ENCODE data around the gene TIMP1. TPM values are rescaled to one million over a fixed set of nuclear protein-coding genes. Genes with fewer than 3 reads are reported as not detected.

The TIMP1 gene
- 123 and 125 TPM in 2 replicates for total RNA-seq

DNA sequence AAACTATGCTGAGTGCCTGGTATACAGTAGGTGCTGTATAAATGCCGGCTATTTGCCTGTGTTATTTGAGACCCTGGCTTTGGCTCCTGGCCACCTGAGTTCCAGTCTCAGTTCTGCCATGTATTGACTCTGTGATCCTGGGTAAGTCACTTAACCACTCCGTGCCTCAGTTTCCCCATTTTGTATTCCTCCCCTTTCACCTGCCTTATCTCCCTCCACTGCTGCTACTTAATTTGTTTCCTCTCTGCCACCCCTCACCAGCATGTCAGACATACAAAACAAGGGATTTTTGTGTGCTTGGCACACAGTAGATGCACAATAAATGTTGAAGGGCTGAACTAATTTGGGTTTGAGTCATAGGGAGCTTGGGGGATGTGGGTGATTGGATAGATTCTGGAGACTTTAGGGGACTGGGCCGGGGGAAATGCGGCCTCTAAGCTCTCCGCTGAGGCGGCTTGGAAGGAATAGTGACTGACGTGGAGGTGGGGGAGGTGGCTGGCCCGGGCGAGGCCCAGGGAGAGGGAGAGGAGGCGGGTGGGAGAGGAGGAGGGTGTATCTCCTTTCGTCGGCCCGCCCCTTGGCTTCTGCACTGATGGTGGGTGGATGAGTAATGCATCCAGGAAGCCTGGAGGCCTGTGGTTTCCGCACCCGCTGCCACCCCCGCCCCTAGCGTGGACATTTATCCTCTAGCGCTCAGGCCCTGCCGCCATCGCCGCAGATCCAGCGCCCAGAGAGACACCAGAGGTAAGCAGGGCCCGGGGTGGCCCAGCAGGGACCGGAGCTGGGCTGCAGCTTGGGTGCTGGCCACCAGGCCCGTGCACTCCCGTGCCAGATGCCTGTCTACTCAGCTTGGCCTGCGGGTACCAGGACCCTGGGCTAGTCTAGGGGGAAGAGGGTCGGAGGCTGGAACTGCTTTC lies at the start of gene TIMP1:
Gene TIMP1, plus strand, starts transcription at position 706 of the 917 bp plus-strand sequence. CDS start 980 bp downstream, outside the sequence.
- intact Hi-C loops (cut with micrococcal nuclease): loop anchor here (1.0 to 2.0 kb wide), 8 partner anchors 21 to 389 kb away; partner anchors contain the start of genes ARAF, ELK1, SYN1 and UBA1

DNA sequence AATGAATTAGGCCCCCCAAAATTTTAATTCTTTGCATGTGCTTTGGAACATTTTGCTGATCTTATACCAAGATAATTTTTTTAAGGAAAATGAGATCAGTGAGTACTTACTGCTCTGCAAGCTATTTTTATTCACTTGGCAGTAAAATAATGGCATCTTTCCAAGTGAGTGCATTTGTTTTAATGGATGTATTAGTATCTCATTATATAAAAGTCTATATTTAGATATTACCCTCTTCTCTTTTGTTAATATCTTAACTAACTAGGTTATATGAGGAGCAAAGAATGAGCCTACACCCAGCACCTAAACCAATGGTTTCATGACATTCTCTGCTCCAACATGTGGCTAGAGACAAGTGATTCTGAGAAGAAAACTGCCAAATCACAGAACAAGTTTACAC lies 42.4 kb upstream of the TIMP1 start:
- intact Hi-C loops (cut with micrococcal nuclease): no loop called here

DNA sequence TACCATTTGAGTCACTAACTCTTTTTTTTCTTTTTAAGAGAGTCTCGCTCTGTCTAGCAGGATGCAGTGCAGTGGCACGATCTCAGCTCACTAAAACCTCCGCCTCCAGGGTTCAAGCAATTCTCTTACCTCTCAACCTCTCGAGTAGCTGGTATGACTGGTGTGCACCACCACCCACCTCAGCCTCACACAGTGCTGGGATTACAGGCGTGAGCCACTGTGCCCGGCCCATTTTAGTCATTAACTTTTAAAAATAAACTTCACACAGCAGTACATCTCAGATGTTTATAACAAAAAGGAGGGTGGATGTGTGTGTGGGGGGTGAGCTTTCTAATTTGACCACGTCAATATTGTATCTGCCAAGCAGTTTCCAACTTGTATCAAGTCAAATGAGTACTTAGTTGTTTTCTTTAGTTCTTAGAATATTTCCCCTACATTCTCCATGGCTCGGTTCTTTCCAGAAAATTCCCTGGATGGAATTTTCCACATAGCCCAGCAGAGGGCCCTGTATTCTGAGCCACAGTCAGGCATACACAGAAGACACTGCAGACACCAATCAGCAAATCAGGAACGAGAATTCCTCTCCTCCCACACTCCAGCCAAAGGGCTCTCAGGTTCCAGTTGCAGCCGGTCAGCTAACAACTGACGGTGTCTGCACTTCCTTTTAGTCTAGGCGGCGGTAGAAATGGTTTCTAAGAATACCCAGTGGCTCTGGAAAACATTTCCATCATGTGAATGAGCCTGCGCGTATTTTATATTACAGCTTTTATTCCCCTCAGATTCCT lies 41.3 kb upstream of the TIMP1 start:
- intact Hi-C loops (cut with micrococcal nuclease): no loop called here

DNA sequence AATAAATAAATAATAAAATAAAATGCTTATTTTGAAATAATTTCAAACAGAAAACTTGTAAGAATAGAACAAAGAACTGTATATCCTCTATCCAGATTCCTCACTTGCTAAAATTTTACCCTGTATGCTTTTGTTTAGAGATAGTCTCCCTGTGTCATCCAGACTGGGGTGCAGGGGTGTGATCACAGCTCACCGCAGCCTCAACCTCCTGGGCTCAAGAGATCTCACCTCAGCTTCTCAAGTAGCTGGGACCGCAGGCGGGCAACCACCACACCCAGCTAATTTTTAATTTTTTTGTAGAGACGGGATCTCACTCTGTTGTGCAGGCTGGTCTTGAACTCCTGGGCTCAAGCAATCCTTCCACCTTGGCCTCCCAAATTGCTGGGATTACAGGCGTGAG lies 38.7 kb upstream of the TIMP1 start:
- intact Hi-C loops (cut with micrococcal nuclease): no loop called here

DNA sequence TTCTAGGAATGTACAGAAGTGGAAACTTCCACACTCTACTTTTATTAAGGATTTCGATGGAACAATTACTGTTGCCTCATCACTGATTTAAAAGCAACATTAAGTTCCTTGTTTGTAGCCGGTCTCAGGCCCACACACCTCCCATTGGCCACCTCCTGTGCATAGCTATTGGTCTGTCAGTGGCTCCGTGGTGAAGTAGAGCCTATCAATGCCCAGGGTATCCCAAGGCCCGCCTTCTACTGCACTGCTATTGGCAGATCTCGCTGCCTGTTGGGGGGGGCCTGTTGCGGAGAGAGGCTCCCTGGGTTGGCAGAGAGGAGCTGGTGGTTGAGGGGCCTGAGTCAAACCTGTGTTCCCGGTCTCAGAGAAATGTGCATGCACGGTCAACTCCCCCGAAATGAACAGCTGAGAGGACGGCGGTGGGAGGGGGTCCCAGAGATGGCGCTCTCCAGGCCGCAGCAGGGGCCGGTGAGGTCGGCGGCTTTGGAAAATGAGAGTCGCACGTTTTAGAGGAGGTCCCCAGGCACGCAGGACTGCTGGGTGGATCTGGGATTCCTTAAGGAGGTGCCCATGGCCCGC lies 26.1 kb upstream of the TIMP1 start:
- intact Hi-C loops (cut with micrococcal nuclease): loop anchor here (1.0 kb wide), 5 partner anchors 26 to 427 kb away; partner anchors contain the start of genes TIMP1, USP11 and ZNF81

DNA sequence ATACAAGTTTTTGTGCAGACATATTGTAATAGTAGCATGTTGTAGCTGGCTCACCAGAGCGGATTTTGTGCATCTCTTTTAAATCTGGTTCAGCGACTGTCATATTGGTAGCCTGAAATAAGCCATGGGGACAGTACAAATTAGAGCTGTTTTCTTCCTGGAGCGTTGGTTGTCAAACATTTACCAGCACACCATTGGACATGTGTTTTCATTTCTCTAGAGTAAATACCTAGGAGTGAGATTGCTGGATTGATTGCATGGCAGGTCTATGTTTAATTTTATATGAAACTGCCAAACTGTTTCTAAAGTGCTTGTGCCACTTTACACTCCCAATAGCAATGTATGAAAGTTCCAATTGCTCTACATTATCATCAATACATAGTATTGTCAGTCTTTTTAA lies 23.8 kb upstream of the TIMP1 start:
- intact Hi-C loops (cut with micrococcal nuclease): no loop called here

DNA sequence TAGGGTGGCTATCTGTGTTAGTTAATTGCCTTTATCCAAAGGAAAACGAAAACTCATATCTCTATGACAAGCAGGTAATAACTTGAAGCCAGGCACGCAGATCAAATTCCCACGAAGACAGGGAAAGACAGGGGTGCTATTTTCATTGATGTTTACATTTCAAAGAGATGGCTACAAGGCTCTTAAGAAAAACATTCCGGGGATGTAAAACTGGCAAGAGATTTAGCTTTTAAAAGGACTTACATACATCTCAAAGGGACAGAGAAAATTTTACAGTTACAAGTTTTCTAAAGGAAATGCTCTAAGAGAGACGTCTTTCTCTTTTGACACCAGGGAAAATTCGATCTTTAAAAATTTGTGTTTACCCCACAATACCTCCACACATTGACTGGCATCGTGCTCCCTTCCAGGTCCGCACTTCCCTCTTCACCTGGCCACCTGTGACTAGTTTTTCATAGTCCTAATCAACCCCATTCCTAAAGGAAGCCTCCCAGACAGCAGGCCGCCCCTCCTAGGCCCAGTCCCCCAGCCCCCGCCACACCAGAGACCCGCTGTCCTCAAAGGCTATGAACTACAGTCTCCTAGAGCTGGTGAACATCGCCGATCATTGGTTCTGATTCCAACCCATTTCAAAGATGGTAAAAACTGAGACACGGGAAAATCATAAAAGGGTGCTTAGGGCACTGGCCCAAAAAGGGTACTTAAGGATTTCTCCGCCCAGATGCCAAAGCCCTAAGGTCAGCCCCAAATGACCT lies 21.9 kb upstream of the TIMP1 start:
- intact Hi-C loops (cut with micrococcal nuclease): loop anchor here (1.0 to 5.0 kb wide), 4 partner anchors 328 to 962 kb away; partner anchors contain the start of genes EBP, RBM10, USP11 and ZNF182

DNA sequence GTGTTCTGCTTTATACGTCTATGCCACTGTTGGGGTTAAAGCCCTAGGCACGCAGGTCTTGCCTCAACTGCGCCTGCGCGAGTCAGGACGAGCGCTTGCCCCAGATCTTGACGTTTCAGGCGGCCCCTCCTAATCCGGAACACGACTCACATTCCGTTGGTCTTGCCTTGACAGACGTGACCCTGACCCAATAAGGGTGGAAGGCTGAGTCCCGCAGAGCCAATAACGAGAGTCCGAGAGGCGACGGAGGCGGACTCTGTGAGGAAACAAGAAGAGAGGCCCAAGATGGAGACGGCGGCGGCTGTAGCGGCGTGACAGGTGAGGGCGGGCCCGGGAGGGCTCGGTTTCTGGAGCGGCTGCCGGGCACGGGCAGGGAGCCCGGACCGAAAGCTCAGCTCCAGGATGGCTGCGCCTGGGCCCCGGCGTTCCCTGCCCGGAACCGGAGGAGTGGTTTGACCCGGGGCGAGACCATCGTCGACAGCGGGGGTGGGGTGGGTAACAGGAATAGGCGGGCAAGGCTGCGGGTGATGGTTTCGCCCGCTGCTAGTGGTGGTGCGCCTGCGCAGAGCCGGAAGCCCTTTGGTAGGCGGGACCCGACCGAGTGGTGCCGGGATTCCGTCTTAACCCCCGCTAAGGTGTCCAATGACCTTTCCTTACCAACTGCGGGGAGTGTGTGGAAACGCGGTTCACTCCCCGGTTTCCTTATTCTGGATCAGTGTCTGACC lies 21.1 kb upstream of the TIMP1 start, which contains the start of gene ARAF:
Gene ARAF, plus strand, starts transcription at position 272 of the 725 bp plus-strand sequence. CDS start 1,763 bp downstream, outside the sequence.
- intact Hi-C loops (cut with micrococcal nuclease): loop anchor here (1.0 to 5.0 kb wide), 14 partner anchors 21 to 961 kb away; partner anchors contain the start of genes EBP, ELK1, RBM10 and TIMP1

DNA sequence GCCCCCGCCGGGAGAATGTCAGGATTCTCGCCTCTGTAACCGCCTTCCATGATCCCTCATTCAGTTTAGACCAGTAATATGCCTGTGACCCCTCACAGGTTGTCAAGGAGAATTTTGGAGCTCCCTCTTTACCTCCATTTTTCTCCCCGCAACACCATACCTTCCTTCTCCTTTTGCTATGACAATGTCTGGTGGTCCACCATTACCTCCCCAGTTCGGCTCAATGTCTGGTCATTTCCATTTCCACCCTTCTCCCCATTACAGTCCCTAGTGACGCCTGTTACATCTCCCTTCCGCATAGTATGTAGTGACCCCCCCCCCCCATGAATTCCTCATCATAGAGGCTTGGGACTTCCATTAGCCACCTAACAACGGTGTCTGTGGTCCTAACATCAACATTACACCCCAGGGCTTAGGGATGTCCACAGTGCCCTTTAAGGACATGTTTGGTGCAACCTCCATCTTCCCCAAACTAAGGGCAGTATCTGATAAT lies 20.5 kb upstream of the TIMP1 start:
- intact Hi-C loops (cut with micrococcal nuclease): loop anchor here (1.0 to 5.0 kb wide), 17 partner anchors 21 to 961 kb away; partner anchors contain the start of genes CFP, EBP, ELK1 and TIMP1

DNA sequence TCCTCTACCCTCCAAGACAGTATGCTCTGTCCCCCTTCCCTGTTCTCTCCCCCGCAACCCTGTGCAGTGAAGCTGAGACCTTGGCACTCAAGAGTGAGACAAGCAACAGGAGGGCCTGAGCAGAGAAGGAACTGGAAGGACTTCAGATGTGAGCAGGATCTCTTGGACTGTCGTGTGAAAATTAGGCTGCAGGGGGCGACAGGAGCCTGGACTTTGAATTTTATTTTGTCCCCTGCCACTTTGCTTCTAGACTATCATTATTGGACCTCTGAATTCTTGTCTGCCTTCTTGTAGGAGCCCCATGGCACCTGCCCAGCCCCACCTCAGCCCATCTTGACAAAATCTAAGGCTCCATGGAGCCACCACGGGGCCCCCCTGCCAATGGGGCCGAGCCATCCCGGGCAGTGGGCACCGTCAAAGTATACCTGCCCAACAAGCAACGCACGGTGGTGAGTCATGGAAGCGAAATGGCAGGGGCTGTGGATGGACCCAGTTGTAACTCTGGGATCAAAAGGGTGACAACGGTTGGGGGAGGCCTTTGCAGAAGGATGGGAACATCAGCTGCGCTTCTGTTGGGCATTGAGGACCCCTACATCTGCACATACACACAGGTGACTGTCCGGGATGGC lies 19.5 kb upstream of the TIMP1 start:
- intact Hi-C loops (cut with micrococcal nuclease): loop anchor here (1.0 to 5.0 kb wide), 6 partner anchors 67 to 960 kb away; partner anchors contain the start of genes CFP, EBP and ZNF182

DNA sequence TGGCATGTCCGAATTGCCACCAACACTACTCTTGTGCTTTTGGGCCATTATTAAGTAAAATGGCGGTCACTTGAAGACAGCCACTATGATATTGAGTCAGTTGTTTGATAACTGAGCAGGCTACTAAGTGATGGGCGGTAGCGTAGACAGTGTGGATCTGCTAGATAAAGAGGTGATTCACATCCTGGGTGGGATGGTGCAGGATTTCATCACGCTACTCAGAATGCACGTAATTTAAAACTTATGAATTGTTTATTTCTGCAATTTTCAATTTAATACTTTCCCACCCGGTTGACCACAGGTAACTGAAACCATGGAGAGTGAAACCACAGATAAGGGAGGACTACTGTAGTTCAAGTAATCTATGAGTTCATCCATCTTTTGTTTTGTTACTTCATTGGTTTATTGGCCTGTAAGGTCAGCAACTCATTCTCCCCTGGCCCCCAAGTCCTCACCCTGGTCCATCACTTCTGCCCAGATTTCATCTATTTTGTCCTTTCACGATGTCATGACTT lies 18.4 kb upstream of the TIMP1 start:
- intact Hi-C loops (cut with micrococcal nuclease): loop anchor here (2.0 to 5.0 kb wide), 3 partner anchors 159 to 958 kb away; partner anchors contain the start of genes EBP and ZNF182

DNA sequence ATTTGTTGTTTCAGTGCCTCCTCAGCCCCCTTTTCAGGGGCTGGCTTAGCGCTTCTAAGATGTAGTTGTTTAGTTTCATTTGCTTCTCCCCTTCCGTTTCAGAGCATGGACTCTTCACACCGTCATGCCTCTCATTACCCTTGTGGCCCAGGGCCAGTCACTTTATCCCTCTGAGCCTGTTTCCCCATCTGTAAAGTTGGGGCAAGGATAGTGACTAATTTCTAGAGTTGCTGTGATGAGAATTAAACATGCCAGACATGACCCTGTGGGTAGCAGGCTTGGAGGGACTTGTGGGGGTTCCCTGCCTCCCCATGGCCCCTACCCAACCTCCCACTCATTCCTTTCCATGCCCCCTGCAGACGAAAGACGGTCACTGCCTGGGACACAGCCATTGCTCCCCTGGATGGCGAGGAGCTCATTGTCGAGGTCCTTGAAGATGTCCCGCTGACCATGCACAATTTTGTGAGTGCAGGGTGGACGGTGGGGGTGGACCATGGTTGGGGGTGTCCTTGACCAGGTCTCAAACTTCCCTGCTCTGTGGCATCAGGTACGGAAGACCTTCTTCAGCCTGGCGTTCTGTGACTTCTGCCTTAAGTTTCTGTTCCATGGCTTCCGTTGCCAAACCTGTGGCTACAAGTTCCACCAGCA lies 17.7 kb upstream of the TIMP1 start:
- intact Hi-C loops (cut with micrococcal nuclease): loop anchor here (5.0 kb wide), 2 partner anchors 438 to 958 kb away; partner anchors contain the start of genes EBP and ZNF182

DNA sequence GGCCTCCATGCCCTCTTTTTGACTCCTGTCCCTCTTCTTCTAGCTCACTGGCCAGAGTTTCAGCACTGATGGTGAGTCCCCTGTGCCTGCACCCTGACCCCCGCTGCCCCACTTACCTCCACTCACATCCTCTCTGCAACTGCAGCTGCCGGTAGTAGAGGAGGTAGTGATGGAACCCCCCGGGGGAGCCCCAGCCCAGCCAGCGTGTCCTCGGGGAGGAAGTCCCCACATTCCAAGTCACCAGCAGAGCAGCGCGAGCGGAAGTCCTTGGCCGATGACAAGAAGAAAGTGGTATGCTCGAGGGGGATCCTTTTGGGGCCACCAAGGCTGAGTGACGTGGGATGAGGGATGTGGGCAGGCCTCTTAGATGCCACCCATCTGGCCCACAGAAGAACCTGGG lies 15.4 kb upstream of the TIMP1 start:
- intact Hi-C loops (cut with micrococcal nuclease): no loop called here

DNA sequence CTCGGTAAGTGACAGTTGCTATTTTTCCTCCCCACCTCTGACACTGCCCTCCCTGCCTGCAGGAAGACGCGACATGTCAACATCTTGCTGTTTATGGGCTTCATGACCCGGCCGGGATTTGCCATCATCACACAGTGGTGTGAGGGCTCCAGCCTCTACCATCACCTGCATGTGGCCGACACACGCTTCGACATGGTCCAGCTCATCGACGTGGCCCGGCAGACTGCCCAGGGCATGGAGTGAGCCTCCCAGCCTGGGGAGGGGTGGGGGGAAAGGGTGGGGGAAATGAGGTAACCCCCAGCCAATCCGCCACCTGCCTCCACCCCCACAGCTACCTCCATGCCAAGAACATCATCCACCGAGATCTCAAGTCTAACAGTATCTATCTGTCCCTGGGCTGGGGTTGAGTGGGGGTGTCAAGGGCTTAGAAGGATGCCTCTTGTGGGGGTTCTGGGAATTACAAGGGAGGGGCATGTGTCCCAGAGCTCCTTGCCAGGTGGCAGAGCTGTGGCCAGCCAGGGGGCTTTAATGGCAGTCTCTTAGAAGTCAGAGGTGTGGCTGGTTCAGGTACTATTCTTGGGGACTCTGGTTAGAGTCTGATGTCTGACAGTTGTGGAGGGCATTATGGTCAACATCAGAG lies 13.5 kb upstream of the TIMP1 start:
- intact Hi-C loops (cut with micrococcal nuclease): no loop called here

DNA sequence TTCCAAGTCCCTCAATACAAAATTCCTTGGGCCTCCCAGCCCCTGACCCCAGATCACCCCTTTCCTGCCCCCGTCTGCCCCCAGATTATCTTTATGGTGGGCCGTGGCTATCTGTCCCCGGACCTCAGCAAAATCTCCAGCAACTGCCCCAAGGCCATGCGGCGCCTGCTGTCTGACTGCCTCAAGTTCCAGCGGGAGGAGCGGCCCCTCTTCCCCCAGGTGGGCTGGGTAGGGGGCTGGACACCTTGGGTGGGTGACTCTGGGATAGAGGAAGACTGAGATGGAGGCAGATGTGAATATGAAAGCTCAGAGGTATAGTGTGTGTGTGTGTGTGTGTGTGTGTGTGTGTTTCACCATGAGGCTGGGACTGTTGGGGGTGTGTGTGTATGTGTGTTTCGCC lies 11.4 kb upstream of the TIMP1 start:
- intact Hi-C loops (cut with micrococcal nuclease): no loop called here

DNA sequence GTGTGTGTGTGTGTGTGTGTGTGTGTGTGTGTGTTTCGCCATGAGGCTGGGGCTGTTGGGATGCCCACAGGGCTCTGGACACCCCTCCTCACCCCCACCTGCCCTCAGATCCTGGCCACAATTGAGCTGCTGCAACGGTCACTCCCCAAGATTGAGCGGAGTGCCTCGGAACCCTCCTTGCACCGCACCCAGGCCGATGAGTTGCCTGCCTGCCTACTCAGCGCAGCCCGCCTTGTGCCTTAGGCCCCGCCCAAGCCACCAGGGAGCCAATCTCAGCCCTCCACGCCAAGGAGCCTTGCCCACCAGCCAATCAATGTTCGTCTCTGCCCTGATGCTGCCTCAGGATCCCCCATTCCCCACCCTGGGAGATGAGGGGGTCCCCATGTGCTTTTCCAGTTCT lies 11.0 kb upstream of the TIMP1 start:
- intact Hi-C loops (cut with micrococcal nuclease): no loop called here

DNA sequence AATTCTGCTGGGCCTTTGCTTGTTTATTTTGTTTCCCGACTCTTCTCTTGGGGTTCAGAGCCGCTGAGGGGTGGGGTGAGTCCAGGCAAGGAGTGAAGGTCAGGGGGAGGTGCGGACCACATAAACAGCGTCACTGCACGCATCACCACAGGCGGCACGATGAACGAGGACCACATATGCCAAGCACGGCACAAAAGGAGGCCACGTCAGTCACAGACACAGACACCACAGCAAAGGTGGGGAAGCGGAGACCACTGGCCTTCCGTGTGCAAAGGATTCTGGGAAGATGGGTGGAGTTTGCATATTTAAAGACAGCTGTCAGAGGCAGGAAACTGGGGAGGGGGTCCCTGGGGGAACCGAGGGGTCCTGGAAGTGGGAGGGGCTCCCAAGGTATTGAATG lies 10.3 kb upstream of the TIMP1 start:
- intact Hi-C loops (cut with micrococcal nuclease): no loop called here
